Measurements from ENCODE around the gene UBLCP1. TPM values are rescaled to one million over a fixed set of nuclear protein-coding genes. Genes with fewer than 3 reads are reported as not detected.
"Not testable (repeated sequence)": the region's sequence is repeated elsewhere in the genome, so short reads cannot be mapped to it uniquely, and the experiment has no call there.

The UBLCP1 gene
- total RNA-seq, 1 donor from 2014 or later: 27.8 TPM

- no peak for TF ChIP-seq CTCF (IDR thresholded peaks at IDR 0.05; ENCODE audit: unreplicated experiment)
- no peaks in the 10 kb centered on the region for H3K36me3 Mint-ChIP-seq
- no peak overlapping the region for H3K4me3 Mint-ChIP-seq
- peaks cover 25% of the 10 kb centered on the region for H3K27me3 Mint-ChIP-seq (ENCODE audit: low read depth)
- DNase-seq (ENCODE audit: low spot score in 2 of 2, unreplicated experiment in 2 of 2): no peak
- no peaks in the 10 kb centered on the region for H3K4me1 Mint-ChIP-seq
- no peaks in the 10 kb centered on the region for H3K9me3 Mint-ChIP-seq
- no peak overlapping the region for H3K27ac Mint-ChIP-seq
These were observed 32.4 kb upstream of the UBLCP1 start for GRCh38 chr5:159230657-159231056.

- TF ChIP-seq CTCF (IDR thresholded peaks at IDR 0.05; ENCODE audit: unreplicated experiment): no peak
- Mint-ChIP-seq H3K36me3 (no peaks in the 10 kb centered on the region), H3K27ac (no peak overlapping the region), H3K27me3 (ENCODE audit: low read depth) (peaks cover 25% of the 10 kb centered on the region), H3K4me3 (no peak overlapping the region), H3K9me3 (no peaks in the 10 kb centered on the region), H3K4me1 (no peaks in the 10 kb centered on the region)
- DNase-seq (ENCODE audit: low spot score in 2 of 2, unreplicated experiment in 2 of 2): no peak
These were observed 31.9 kb upstream of the UBLCP1 start for GRCh38 chr5:159231167-159231566.

- H3K4me3 Mint-ChIP-seq; H3K36me3 Mint-ChIP-seq; DNase-seq (ENCODE audit: low spot score in 2 of 2, unreplicated experiment in 2 of 2); H3K27ac Mint-ChIP-seq; H3K4me1 Mint-ChIP-seq; H3K9me3 Mint-ChIP-seq: not testable (repeated sequence)
- peaks cover 17% of the 10 kb centered on the region for H3K27me3 Mint-ChIP-seq (ENCODE audit: low read depth)
These were observed 27.1 kb upstream of the UBLCP1 start for GRCh38 chr5:159235871-159236520.

- Mint-ChIP-seq H3K27ac (no peak overlapping the region), H3K4me3 (no peak overlapping the region), H3K9me3 (no peaks in the 10 kb centered on the region), H3K27me3 (ENCODE audit: low read depth) (peaks cover 8% of the 10 kb centered on the region), H3K4me1 (peaks cover 4% of the 10 kb centered on the region), H3K36me3 (no peaks in the 10 kb centered on the region)
- TF ChIP-seq CTCF (IDR thresholded peaks at IDR 0.05; ENCODE audit: unreplicated experiment): no peak
- no peak for DNase-seq (ENCODE audit: low spot score in 2 of 2, unreplicated experiment in 2 of 2)
These were observed 22.7 kb upstream of the UBLCP1 start for GRCh38 chr5:159240301-159240870.

GRCh38 chr5:159241946-159242552 is 21.0 kb upstream of the UBLCP1 start:
- H3K36me3 Mint-ChIP-seq: no peaks in the 10 kb centered on the region
- no peak for TF ChIP-seq CTCF (IDR thresholded peaks at IDR 0.05; ENCODE audit: unreplicated experiment)
- no peaks in the 10 kb centered on the region for H3K9me3 Mint-ChIP-seq
- peaks cover 4% of the 10 kb centered on the region for H3K4me1 Mint-ChIP-seq
- H3K27me3 Mint-ChIP-seq (ENCODE audit: low read depth): peaks cover 19% of the 10 kb centered on the region
- H3K27ac Mint-ChIP-seq: no peak overlapping the region
- no peak for DNase-seq (ENCODE audit: low spot score in 2 of 2, unreplicated experiment in 2 of 2)
- no peak overlapping the region for H3K4me3 Mint-ChIP-seq

- H3K4me3 Mint-ChIP-seq: no peak overlapping the region
These were observed 20.4 kb upstream of the UBLCP1 start for GRCh38 chr5:159242656-159243055.

More at GRCh38 chr5:159242656-159243055, 20.4 kb upstream of the UBLCP1 start:
- Mint-ChIP-seq H3K27ac (no peak overlapping the region), H3K36me3 (no peaks in the 10 kb centered on the region), H3K9me3 (no peaks in the 10 kb centered on the region), H3K27me3 (ENCODE audit: low read depth) (peaks cover 25% of the 10 kb centered on the region), H3K4me1 (peaks cover 4% of the 10 kb centered on the region)
- no peak for TF ChIP-seq CTCF (IDR thresholded peaks at IDR 0.05; ENCODE audit: unreplicated experiment)
- no peak for DNase-seq (ENCODE audit: low spot score in 2 of 2, unreplicated experiment in 2 of 2)

Measured in mesothelial cell of epicardium (in vitro differentiated cells).